PC-3 (cell line): ENCODE data around the gene SYAP1. TPM values are rescaled to one million over a fixed set of nuclear protein-coding genes. Genes with fewer than 3 reads are reported as not detected.

Experiments used
- ATAC-seq: fragments of 200-7000 bp; cut with Tn5 transposase; 2 replicates; pipeline ENCODE4 v1.9.1; 2020; ENCODE audit warnings: mild to moderate bottlenecking, moderate library complexity
- BruUV-seq: library from RNA; stranded (reverse); fragments of 400-500 nt; replicated peaks from 2 replicates; lab custom pipeline; 2021; lab: Mats Ljungman, UMichigan
- CTCF ChIA-PET: fragments of 300-600 bp; sonication (Branson Sonifier 250); formaldehyde crosslinking; loops from one replicate; lab custom pipeline; 2022; ENCODE audit warnings: antibody characterized with exemption; lab: Charles Lee
- POLR2A ChIA-PET: fragments of 300-600 bp; sonication (Branson Sonifier 250); formaldehyde crosslinking; loops from one replicate; lab custom pipeline; 2022; ENCODE audit warnings: antibody characterized with exemption; ENCODE audit not compliant: unreplicated experiment; lab: Charles Lee
- DNase-seq: peaks from one replicate; pipeline ENCODE4 v3.0.0-alpha.2; 2015
- H2AFZ ChIP-seq: fragments of 300-600 bp; sonication (generic); 2 replicates; pipeline ENCODE4 v1.6.0; 2016; ENCODE audit warnings: antibody characterized with exemption, low read length
- H3F3A ChIP-seq: fragments of 300-600 bp; sonication (generic); one replicate; pipeline ENCODE4 v1.6.0; 2017; ENCODE audit warnings: antibody characterized with exemption, low read length, control low read depth, mild to moderate bottlenecking; ENCODE audit not compliant: unreplicated experiment
- H3K27ac ChIP-seq: fragments of 300-600 bp; sonication (generic); 2 replicates; pipeline ENCODE4 v1.5.1; 2016; ENCODE audit warnings: mild to moderate bottlenecking, low read length
- H3K27me3 ChIP-seq: fragments of 300-600 bp; sonication (generic); 2 replicates; pipeline ENCODE4 v1.6.1; 2016; ENCODE audit warnings: low read length, mixed read lengths
- H3K36me3 ChIP-seq: fragments of 300-600 bp; sonication (generic); 2 replicates; pipeline ENCODE4 v1.6.1; 2016; ENCODE audit warnings: low read depth, mixed run types, low read length, mixed read lengths
- H3K4me1 ChIP-seq: fragments of 300-600 bp; sonication (generic); 2 replicates; pipeline ENCODE4 v1.5.1; 2016; ENCODE audit warnings: low read length; ENCODE audit not compliant: insufficient read depth
- H3K4me2 ChIP-seq: fragments of 300-600 bp; sonication (generic); 2 replicates; pipeline ENCODE4 v1.6.0; 2016; ENCODE audit warnings: low read length
- H3K4me3 ChIP-seq: fragments of 300-600 bp; sonication (generic); 2 replicates; pipeline ENCODE4 v1.5.1; 2016; ENCODE audit warnings: mild to moderate bottlenecking, low read length, mixed read lengths
- H3K79me2 ChIP-seq: fragments of 300-600 bp; sonication (generic); 2 replicates; pipeline ENCODE4 v1.6.1; 2017; ENCODE audit warnings: low read length, mixed read lengths
- H3K9ac ChIP-seq: fragments of 300-600 bp; sonication (generic); 2 replicates; pipeline ENCODE4 v1.6.0; 2016; ENCODE audit warnings: mild to moderate bottlenecking, low read length
- H3K9me2 ChIP-seq: fragments of 300-600 bp; sonication (generic); replicated peaks from 2 replicates; pipeline ENCODE4 v1.6.1; 2016; ENCODE audit warnings: mixed run types, low read length, mixed read lengths
- H3K9me3 ChIP-seq: fragments of 300-600 bp; sonication (generic); 2 replicates; pipeline ENCODE4 v1.6.1; 2016; ENCODE audit warnings: low read length, mixed read lengths
- H4K20me1 ChIP-seq: fragments of 300-600 bp; sonication (generic); 2 replicates; pipeline ENCODE4 v1.6.1; 2016; ENCODE audit warnings: low read length, mixed read lengths
- EZH2 ChIP-seq: fragments of 300-600 bp; sonication (generic); IDR thresholded peaks from one replicate; pipeline ENCODE4 v1.6.1; 2017; ENCODE audit warnings: antibody characterized with exemption, mild to moderate bottlenecking, low read length; ENCODE audit not compliant: unreplicated experiment
- EZH2phosphoT487 ChIP-seq: fragments of 300-600 bp; sonication (generic); IDR thresholded peaks from 2 replicates; pipeline ENCODE4 v1.6.1; 2018; ENCODE audit warnings: mild to moderate bottlenecking, antibody characterized with exemption, low read length, borderline replicate concordance
- intact Hi-C: fragments of 100-400 bp; cut with micrococcal nuclease; formaldehyde crosslinking; loops from 2 replicates; pipeline ENCODE4 v1.9.0; 2023
- total RNA-seq: library from RNA; depleted of rRNA; stranded (reverse); fragments of >200 nt; gene quantifications from 2 replicates; pipeline ENCODE4 v1.2.3, GENCODE V29; 2014
- TF ChIP-seq, protein P1 (sequence below): fragments of 300-600 bp; sonication (generic); conservative IDR thresholded peaks from 2 replicates; pipeline ENCODE4 v1.5.1; 2017; ENCODE audit warnings: antibody characterized with exemption, low read depth, mild to moderate bottlenecking, low read length

The SYAP1 gene
- total RNA-seq, 1 experiment from 2014 or later: 51.9 TPM

DNA sequence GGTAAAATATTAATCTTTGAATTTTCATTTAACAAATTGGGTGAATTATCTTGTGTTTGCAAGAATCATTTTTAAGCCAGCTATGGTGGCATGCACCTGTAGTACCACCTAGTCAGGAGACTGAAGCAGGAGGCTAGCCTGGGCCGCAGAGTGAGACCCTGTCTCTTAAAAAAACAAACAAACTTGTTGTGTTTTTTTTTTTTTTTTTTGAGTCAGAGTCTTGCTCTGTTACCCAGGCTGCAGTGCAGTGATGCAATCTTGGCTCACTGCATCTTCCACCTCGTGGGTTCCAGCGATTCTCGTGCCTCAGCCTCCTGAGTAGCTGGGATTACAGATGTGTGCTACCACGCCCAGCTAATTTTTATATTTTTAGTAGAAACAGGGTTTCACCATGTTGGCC lies 69.1 kb downstream of the SYAP1 start:
- CTCF ChIA-PET: no interaction called here
- Histone ChIP-seq H3K9ac (no peak overlapping the region), H3K4me2 (peak overlapping the region; percentile 80), H3K36me3 (peaks cover 19% of the 10 kb centered on the region; the same call in 1 of the 2 replicates), H3K4me3 (peak overlapping the region; percentile 79; the same call in 1 of the 2 replicates), H3K27me3 (no peaks in the 10 kb centered on the region), H3K27ac (no peak overlapping the region), H3K9me2 (no peaks in the 10 kb centered on the region), H3K9me3 (no peaks in the 10 kb centered on the region), H2AFZ (no peak overlapping the region), H3F3A (no peaks in the 10 kb centered on the region), H4K20me1 (peaks cover 29% of the 10 kb centered on the region), H3K4me1 (peaks cover 8% of the 10 kb centered on the region), H3K79me2 (peaks cover 64% of the 10 kb centered on the region)
- POLR2A ChIA-PET: interaction anchor here (0.6 kb wide), 1 partner anchor 9 kb away, joined by 4 read pairs; no protein-coding TSS in a partner anchor
- no peak for ATAC-seq
- no peak for DNase-seq
- BruUV-seq: no TSS peak
- TF ChIP-seq EZH2phosphoT487 (no peak), EZH2 (no peak)
- TF ChIP-seq, protein P1, sequence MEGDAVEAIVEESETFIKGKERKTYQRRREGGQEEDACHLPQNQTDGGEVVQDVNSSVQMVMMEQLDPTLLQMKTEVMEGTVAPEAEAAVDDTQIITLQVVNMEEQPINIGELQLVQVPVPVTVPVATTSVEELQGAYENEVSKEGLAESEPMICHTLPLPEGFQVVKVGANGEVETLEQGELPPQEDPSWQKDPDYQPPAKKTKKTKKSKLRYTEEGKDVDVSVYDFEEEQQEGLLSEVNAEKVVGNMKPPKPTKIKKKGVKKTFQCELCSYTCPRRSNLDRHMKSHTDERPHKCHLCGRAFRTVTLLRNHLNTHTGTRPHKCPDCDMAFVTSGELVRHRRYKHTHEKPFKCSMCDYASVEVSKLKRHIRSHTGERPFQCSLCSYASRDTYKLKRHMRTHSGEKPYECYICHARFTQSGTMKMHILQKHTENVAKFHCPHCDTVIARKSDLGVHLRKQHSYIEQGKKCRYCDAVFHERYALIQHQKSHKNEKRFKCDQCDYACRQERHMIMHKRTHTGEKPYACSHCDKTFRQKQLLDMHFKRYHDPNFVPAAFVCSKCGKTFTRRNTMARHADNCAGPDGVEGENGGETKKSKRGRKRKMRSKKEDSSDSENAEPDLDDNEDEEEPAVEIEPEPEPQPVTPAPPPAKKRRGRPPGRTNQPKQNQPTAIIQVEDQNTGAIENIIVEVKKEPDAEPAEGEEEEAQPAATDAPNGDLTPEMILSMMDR: no peak
- intact Hi-C loops: no loop called here

DNA sequence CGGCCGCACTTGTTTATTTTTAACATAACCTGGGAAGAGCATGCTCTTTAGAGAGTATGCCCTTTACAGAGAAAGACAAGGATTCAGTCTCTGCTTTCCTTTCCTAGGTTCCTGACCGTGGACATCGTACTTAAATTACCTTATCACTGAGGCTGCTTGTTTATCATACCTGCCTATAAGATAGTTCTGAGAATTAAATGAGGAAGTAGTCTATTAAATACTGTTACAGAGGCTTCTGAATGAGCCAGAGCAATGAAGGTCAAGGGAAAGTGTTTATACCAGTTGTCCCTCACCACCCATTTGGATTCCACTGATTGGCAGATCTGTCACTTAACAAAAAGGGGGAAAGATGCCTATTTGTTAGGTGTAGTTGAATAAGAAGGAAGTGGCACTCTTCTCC lies 76.9 kb downstream of the SYAP1 start:
- BruUV-seq: no TSS peak
- no peak for ATAC-seq

DNA sequence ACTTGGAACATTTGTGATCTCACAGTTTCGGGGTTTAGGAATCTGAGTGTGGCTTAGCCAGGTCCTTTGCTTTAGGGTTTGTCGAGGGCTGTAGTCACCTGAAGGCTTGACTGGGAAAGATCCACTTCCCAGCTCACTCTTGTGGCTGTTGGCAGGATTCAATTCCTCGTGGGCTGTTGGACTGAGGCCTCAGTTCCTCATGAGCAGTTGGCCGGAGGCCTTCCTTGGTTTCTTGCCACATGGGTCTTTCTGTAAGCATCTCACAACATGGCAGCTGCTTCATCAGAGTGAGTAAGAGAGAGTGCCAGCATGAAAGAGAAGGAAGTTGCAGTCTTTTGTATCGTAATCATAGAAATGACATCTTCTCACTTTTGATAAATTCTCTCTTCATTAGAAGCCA lies 77.9 kb downstream of the SYAP1 start:
- intact Hi-C loops: no loop called here
- Histone ChIP-seq H3K4me3 (no peak overlapping the region), H2AFZ (no peak overlapping the region), H4K20me1 (0 out of 2 replicates have a peak, but pooled peaks cover under 1% of the 10 kb centered on the region), H3K4me2 (no peak overlapping the region), H3K27ac (no peak overlapping the region), H3K9me2 (no peaks in the 10 kb centered on the region), H3K4me1 (no peaks in the 10 kb centered on the region), H3K27me3 (no peaks in the 10 kb centered on the region), H3K9me3 (no peaks in the 10 kb centered on the region), H3K9ac (no peak overlapping the region), H3K36me3 (peaks cover 13% of the 10 kb centered on the region), H3F3A (no peaks in the 10 kb centered on the region), H3K79me2 (peaks cover 67% of the 10 kb centered on the region)
- CTCF ChIA-PET: no interaction called here
- TF ChIP-seq EZH2phosphoT487 (no peak), EZH2 (no peak)
- TF ChIP-seq, protein P1: no peak
- no TSS peak for BruUV-seq
- POLR2A ChIA-PET: interaction anchor here (0.6 kb wide), 1 partner anchor 9 kb away, joined by 4 read pairs; no protein-coding TSS in a partner anchor
- DNase-seq (no peak), ATAC-seq (no peak)

More for the DNA sequence above, 76.9 kb downstream of the SYAP1 start:
- Histone ChIP-seq H3K36me3 (peaks cover 19% of the 10 kb centered on the region), H3K27ac (no peak overlapping the region), H3F3A (no peaks in the 10 kb centered on the region), H3K79me2 (peaks cover 71% of the 10 kb centered on the region), H3K27me3 (no peaks in the 10 kb centered on the region), H3K9me3 (no peaks in the 10 kb centered on the region), H2AFZ (no peak overlapping the region), H3K9me2 (no peaks in the 10 kb centered on the region), H3K9ac (no peak overlapping the region), H3K4me3 (no peak overlapping the region), H4K20me1 (0 out of 2 replicates have a peak, but pooled peaks cover 8% of the 10 kb centered on the region), H3K4me2 (no peak overlapping the region), H3K4me1 (no peaks in the 10 kb centered on the region)
- intact Hi-C loops: no loop called here
- ChIA-PET CTCF (no interaction called here), POLR2A (no interaction called here)
- TF ChIP-seq EZH2phosphoT487: no peak
- no peak for DNase-seq
